ENCODE measurements around the gene AGAP3.

AGAP3 gene

GRCh38 chr7:151187409-151188251 is 101.4 kb downstream of the AGAP3 start:
- DNase-seq (ENCODE audit: low spot score) = no peak

GRCh38 chr7:151188252-151188542 is 101.9 kb downstream of the AGAP3 start:
- DNase-seq (ENCODE audit: low spot score) = no peak

- no peak for DNase-seq (ENCODE audit: low spot score)
Observed at GRCh38 chr7:151189038-151189437, 102.8 kb downstream of the AGAP3 start.

GRCh38 chr7:151191544-151191943 is 105.3 kb downstream of the AGAP3 start:
- no peak for DNase-seq (ENCODE audit: low spot score)

GRCh38 chr7:151192002-151192539 is 105.8 kb downstream of the AGAP3 start:
- no peak for DNase-seq (ENCODE audit: low spot score)

GRCh38 chr7:151193203-151193978 is 107.1 kb downstream of the AGAP3 start:
- DNase-seq (ENCODE audit: low spot score) = no peak
